ENCODE results near the gene CSDE1. TPM values are rescaled to one million over a fixed set of nuclear protein-coding genes. Genes with fewer than 3 reads are reported as not detected.

Gene CSDE1
- total RNA-seq, 2 donors from 2014 or later, result 433 to 486 TPM

DNA sequence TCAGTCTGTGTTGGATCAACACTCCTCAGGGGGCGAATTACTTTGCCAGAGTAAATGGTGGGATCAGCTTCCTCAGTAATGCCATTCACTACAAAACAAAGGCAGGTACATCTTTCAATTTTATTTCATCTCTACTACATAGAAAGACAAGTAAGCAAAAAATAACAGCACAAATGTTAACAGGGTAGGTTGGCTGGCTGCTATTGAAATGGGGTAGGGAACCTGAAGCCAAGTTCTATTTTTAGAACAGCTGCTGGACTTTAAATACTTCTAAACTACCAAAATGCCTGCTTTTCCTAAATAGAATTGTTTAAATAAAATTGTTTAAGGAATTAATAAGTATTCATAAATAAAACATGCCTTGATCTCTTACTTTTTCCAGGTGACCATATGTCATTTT lies 33.9 kb downstream of the CSDE1 start:
- H3K27ac Mint-ChIP-seq, result peak overlapping the region; percentile 61 to 72
- ATAC-seq (no peak), DNase-seq (ENCODE audit: low spot score in 2 of 2) (no peak)
- H3K9me3 Mint-ChIP-seq, result no peaks in the 10 kb centered on the region
- H3K36me3 Mint-ChIP-seq, result peaks cover 17 to 58% of the 10 kb centered on the region in 2 donors

GRCh38 chr1:114723457-114723856 lies 34.3 kb downstream of the CSDE1 start:
- H3K27ac Mint-ChIP-seq, result peak overlapping the region in 1 of 2 donors; percentile 61
- H3K9me3 Mint-ChIP-seq, result no peaks in the 10 kb centered on the region
- ATAC-seq, result no peak

GRCh38 chr1:114720492-114720891 lies 37.3 kb downstream of the CSDE1 start:
- DNase-seq (ENCODE audit: low spot score in 2 of 2) (no peak), ATAC-seq (no peak)
- Mint-ChIP-seq H3K9me3 (no peaks in the 10 kb centered on the region), H3K36me3 (peaks cover 33 to 68% of the 10 kb centered on the region in 2 donors), H3K27ac (peak overlapping the region in 1 of 2 donors; percentile 24)

More at GRCh38 chr1:114723457-114723856, 34.3 kb downstream of the CSDE1 start:
- H3K36me3 Mint-ChIP-seq, result peaks cover 21 to 62% of the 10 kb centered on the region in 2 donors
- no peak for DNase-seq (ENCODE audit: low spot score in 2 of 2)

- H3K9me3 Mint-ChIP-seq, result no peaks in the 10 kb centered on the region
- peaks cover 28 to 59% of the 10 kb centered on the region in 2 donors for H3K36me3 Mint-ChIP-seq
- ATAC-seq (no peak), DNase-seq (ENCODE audit: low spot score in 2 of 2) (no peak)
- no peak overlapping the region for H3K27ac Mint-ChIP-seq
These were observed 38.4 kb downstream of the CSDE1 start for GRCh38 chr1:114719424-114719787.

- no peak for DNase-seq (ENCODE audit: low spot score in 2 of 2)
- ATAC-seq, result no peak
- Mint-ChIP-seq H3K9me3 (no peaks in the 10 kb centered on the region), H3K27ac (peak overlapping the region; percentile 30 to 65), H3K36me3 (peaks cover 28 to 53% of the 10 kb centered on the region in 2 donors)
These were observed 38.9 kb downstream of the CSDE1 start for GRCh38 chr1:114718661-114719423.

GRCh38 chr1:114716304-114717170 lies 41.2 kb downstream of the CSDE1 start, which contains the start of gene NRAS:
NRAS (minus strand) TSS chr1:114716771; CDS start chr1:114716160, 611 bp downstream.
- peak; percentile 92 to 93 for DNase-seq (ENCODE audit: low spot score in 2 of 2)
- no peaks in the 10 kb centered on the region for H3K9me3 Mint-ChIP-seq
- ATAC-seq, result peak; percentile 97 to 98
- H3K36me3 Mint-ChIP-seq, result peaks cover 28 to 45% of the 10 kb centered on the region in 2 donors
- H3K27ac Mint-ChIP-seq, result peak within 1 kb of the TSS; percentile 98 to 100

- ATAC-seq (peak in 1 of 2 donors; percentile 1), DNase-seq (ENCODE audit: low spot score in 2 of 2) (no peak)
- Mint-ChIP-seq H3K27ac (peak overlapping the region; percentile 98 to 100), H3K36me3 (peaks cover 28 to 40% of the 10 kb centered on the region in 2 donors), H3K9me3 (no peaks in the 10 kb centered on the region)
These were observed 41.9 kb downstream of the CSDE1 start for GRCh38 chr1:114715952-114716303.

- peaks cover 12 to 25% of the 10 kb centered on the region in 2 donors for H3K36me3 Mint-ChIP-seq
- ATAC-seq (no peak), DNase-seq (ENCODE audit: low spot score in 2 of 2) (no peak)
- no peaks in the 10 kb centered on the region for H3K9me3 Mint-ChIP-seq
- no peak overlapping the region for H3K27ac Mint-ChIP-seq
These were observed 44.8 kb downstream of the CSDE1 start for GRCh38 chr1:114712977-114713376.

GRCh38 chr1:114710360-114710759 lies 47.4 kb downstream of the CSDE1 start:
- no peak overlapping the region for H3K27ac Mint-ChIP-seq
- H3K36me3 Mint-ChIP-seq, result peaks cover 4 to 15% of the 10 kb centered on the region in 2 donors
- ATAC-seq, result no peak
- no peaks in the 10 kb centered on the region for H3K9me3 Mint-ChIP-seq
- no peak for DNase-seq (ENCODE audit: low spot score in 2 of 2)

- Mint-ChIP-seq H3K36me3 (peaks cover 4 to 15% of the 10 kb centered on the region in 2 donors), H3K9me3 (no peaks in the 10 kb centered on the region), H3K27ac (peak overlapping the region in 1 of 2 donors; percentile 83)
- DNase-seq (ENCODE audit: low spot score in 2 of 2), result no peak
- ATAC-seq, result no peak
These were observed 50.2 kb downstream of the CSDE1 start for GRCh38 chr1:114707604-114708003.

DNA sequence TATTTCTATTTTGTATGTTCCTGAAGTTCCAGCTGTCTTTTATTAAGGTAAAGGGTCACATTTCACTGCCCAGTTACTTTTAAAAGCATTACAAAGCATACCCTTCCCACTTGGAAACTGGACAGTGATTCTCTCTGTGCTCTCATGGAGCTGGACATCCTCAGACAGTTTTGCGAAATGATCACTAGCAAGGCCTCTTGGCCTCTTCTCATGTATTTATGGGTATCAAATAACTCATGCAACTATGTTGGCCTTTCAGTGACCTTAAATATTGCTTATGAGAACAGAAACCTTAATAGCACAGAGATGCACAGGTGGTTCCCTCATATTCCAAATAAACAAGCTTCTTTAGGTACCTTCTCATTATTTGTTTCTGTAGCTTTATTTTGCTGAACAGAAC lies 54.5 kb downstream of the CSDE1 start:
- H3K36me3 Mint-ChIP-seq, result peaks cover 4 to 7% of the 10 kb centered on the region in 2 donors
- ATAC-seq (no peak), DNase-seq (ENCODE audit: low spot score in 2 of 2) (no peak)
- no peaks in the 10 kb centered on the region for H3K9me3 Mint-ChIP-seq
- H3K27ac Mint-ChIP-seq, result no peak overlapping the region

- ATAC-seq (no peak), DNase-seq (ENCODE audit: low spot score in 2 of 2) (no peak)
- Mint-ChIP-seq H3K9me3 (no peaks in the 10 kb centered on the region), H3K36me3 (peaks cover 4 to 5% of the 10 kb centered on the region in 2 donors), H3K27ac (no peak overlapping the region)
These were observed 55.0 kb downstream of the CSDE1 start for GRCh38 chr1:114702737-114703136.

GRCh38 chr1:114701931-114702330 lies 55.9 kb downstream of the CSDE1 start:
- no peak for ATAC-seq
- Mint-ChIP-seq H3K36me3 (no peaks in the 10 kb centered on the region), H3K27ac (no peak overlapping the region), H3K9me3 (no peaks in the 10 kb centered on the region)
- no peak for DNase-seq (ENCODE audit: low spot score in 2 of 2)

- DNase-seq (ENCODE audit: low spot score in 2 of 2) (no peak), ATAC-seq (no peak)
- no peaks in the 10 kb centered on the region for H3K36me3 Mint-ChIP-seq
- no peaks in the 10 kb centered on the region for H3K9me3 Mint-ChIP-seq
- no peak overlapping the region for H3K27ac Mint-ChIP-seq
These were observed 57.7 kb downstream of the CSDE1 start for GRCh38 chr1:114700036-114700600.

DNA sequence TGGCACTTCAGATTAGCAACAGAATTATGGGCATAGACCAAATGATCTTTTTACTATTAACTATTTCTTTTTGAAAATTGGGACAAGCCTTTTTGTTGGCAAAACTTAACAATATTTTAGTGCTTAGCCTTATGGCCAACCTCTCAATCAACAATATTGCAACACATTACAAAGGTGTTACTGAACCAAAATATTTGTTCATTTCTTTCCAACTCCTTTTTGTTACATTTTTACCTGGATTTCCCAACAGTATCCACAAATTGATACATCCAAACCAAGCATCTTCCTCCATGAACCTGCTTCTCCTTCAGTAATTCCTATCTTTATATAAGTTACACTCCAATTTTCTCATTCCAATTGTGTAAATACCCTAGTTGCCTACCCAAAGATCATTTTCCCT lies 61.0 kb downstream of the CSDE1 start:
- ATAC-seq, result no peak
- Mint-ChIP-seq H3K27ac (no peak overlapping the region), H3K36me3 (no peaks in the 10 kb centered on the region), H3K9me3 (no peaks in the 10 kb centered on the region)
- DNase-seq (ENCODE audit: low spot score in 2 of 2), result no peak

DNA sequence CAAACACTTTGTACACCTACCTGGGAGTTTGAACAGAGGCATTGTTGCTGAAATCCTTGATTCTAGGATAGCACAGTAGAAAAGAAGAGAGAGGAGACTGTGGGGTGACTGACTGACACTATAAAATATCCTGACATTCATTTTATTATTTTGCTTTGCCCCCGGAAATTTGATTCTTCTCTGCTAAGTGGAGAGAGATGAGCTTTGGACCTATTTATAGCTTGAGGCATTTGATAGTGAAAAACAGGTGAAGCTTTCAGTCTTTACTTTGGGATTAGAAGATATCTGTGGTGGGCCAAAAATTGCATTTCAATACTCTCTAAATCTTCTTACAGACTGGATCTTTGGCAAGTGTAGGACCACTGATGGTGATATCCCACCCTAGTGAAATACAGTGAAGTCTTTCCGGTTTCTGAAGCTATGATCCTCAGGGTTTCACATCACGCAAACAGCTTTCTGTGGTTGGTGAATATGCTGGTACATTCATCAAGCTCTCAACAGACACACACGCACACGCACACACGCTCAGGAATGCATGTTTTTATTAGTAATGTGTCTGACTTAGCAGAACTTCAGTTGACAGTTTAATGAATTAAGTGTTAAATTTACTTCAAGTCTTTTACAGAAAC lies 62.2 kb downstream of the CSDE1 start, which contains the start of gene AMPD1:
Gene AMPD1 (minus strand): TSS at position 117 of the 629 bp plus-strand sequence. CDS start 75 bp downstream, at position 42.
- ATAC-seq (no peak), DNase-seq (ENCODE audit: low spot score in 2 of 2) (no peak)
- Mint-ChIP-seq H3K36me3 (no peaks in the 10 kb centered on the region), H3K27ac (no peak within 1 kb of the TSS), H3K9me3 (no peaks in the 10 kb centered on the region)
